PC-3 (cell line): ENCODE results near the gene MARK3. TPM values are rescaled to one million over a fixed set of nuclear protein-coding genes. Genes with fewer than 3 reads are reported as not detected.

ENCODE experiments used
- ATAC-seq: fragments of 200-7000 bp; cut with Tn5 transposase; 2 replicates; pipeline ENCODE4 v1.9.1; 2020; ENCODE audit warnings: mild to moderate bottlenecking, moderate library complexity
- BruUV-seq: library from RNA; stranded (reverse); fragments of 400-500 nt; replicated peaks from 2 replicates; lab custom pipeline; 2021; lab: Mats Ljungman, UMichigan
- CTCF ChIA-PET: fragments of 300-600 bp; sonication (Branson Sonifier 250); formaldehyde crosslinking; loops from one replicate; lab custom pipeline; 2022; ENCODE audit warnings: antibody characterized with exemption; lab: Charles Lee
- POLR2A ChIA-PET: fragments of 300-600 bp; sonication (Branson Sonifier 250); formaldehyde crosslinking; loops from one replicate; lab custom pipeline; 2022; ENCODE audit warnings: antibody characterized with exemption; ENCODE audit not compliant: unreplicated experiment; lab: Charles Lee
- DNase-seq: peaks from one replicate; pipeline ENCODE4 v3.0.0-alpha.2; 2015
- H2AFZ ChIP-seq: fragments of 300-600 bp; sonication (generic); 2 replicates; pipeline ENCODE4 v1.6.0; 2016; ENCODE audit warnings: antibody characterized with exemption, low read length
- H3F3A ChIP-seq: fragments of 300-600 bp; sonication (generic); one replicate; pipeline ENCODE4 v1.6.0; 2017; ENCODE audit warnings: antibody characterized with exemption, low read length, control low read depth, mild to moderate bottlenecking; ENCODE audit not compliant: unreplicated experiment
- H3K27ac ChIP-seq: fragments of 300-600 bp; sonication (generic); 2 replicates; pipeline ENCODE4 v1.5.1; 2016; ENCODE audit warnings: mild to moderate bottlenecking, low read length
- H3K27me3 ChIP-seq: fragments of 300-600 bp; sonication (generic); 2 replicates; pipeline ENCODE4 v1.6.1; 2016; ENCODE audit warnings: low read length, mixed read lengths
- H3K36me3 ChIP-seq: fragments of 300-600 bp; sonication (generic); 2 replicates; pipeline ENCODE4 v1.6.1; 2016; ENCODE audit warnings: low read depth, mixed run types, low read length, mixed read lengths
- H3K4me1 ChIP-seq: fragments of 300-600 bp; sonication (generic); 2 replicates; pipeline ENCODE4 v1.5.1; 2016; ENCODE audit warnings: low read length; ENCODE audit not compliant: insufficient read depth
- H3K4me2 ChIP-seq: fragments of 300-600 bp; sonication (generic); 2 replicates; pipeline ENCODE4 v1.6.0; 2016; ENCODE audit warnings: low read length
- H3K4me3 ChIP-seq: fragments of 300-600 bp; sonication (generic); 2 replicates; pipeline ENCODE4 v1.5.1; 2016; ENCODE audit warnings: mild to moderate bottlenecking, low read length, mixed read lengths
- H3K79me2 ChIP-seq: fragments of 300-600 bp; sonication (generic); 2 replicates; pipeline ENCODE4 v1.6.1; 2017; ENCODE audit warnings: low read length, mixed read lengths
- H3K9ac ChIP-seq: fragments of 300-600 bp; sonication (generic); 2 replicates; pipeline ENCODE4 v1.6.0; 2016; ENCODE audit warnings: mild to moderate bottlenecking, low read length
- H3K9me2 ChIP-seq: fragments of 300-600 bp; sonication (generic); replicated peaks from 2 replicates; pipeline ENCODE4 v1.6.1; 2016; ENCODE audit warnings: mixed run types, low read length, mixed read lengths
- H3K9me3 ChIP-seq: fragments of 300-600 bp; sonication (generic); 2 replicates; pipeline ENCODE4 v1.6.1; 2016; ENCODE audit warnings: low read length, mixed read lengths
- H4K20me1 ChIP-seq: fragments of 300-600 bp; sonication (generic); 2 replicates; pipeline ENCODE4 v1.6.1; 2016; ENCODE audit warnings: low read length, mixed read lengths
- EZH2 ChIP-seq: fragments of 300-600 bp; sonication (generic); IDR thresholded peaks from one replicate; pipeline ENCODE4 v1.6.1; 2017; ENCODE audit warnings: antibody characterized with exemption, mild to moderate bottlenecking, low read length; ENCODE audit not compliant: unreplicated experiment
- EZH2phosphoT487 ChIP-seq: fragments of 300-600 bp; sonication (generic); IDR thresholded peaks from 2 replicates; pipeline ENCODE4 v1.6.1; 2018; ENCODE audit warnings: mild to moderate bottlenecking, antibody characterized with exemption, low read length, borderline replicate concordance
- intact Hi-C: fragments of 100-400 bp; cut with micrococcal nuclease; formaldehyde crosslinking; loops from 2 replicates; pipeline ENCODE4 v1.9.0; 2023
- total RNA-seq: library from RNA; depleted of rRNA; stranded (reverse); fragments of >200 nt; gene quantifications from 2 replicates; pipeline ENCODE4 v1.2.3, GENCODE V29; 2014
- TF ChIP-seq, protein P1 (sequence below): fragments of 300-600 bp; sonication (generic); conservative IDR thresholded peaks from 2 replicates; pipeline ENCODE4 v1.5.1; 2017; ENCODE audit warnings: antibody characterized with exemption, low read depth, mild to moderate bottlenecking, low read length

The MARK3 gene
- total RNA-seq, 1 experiment from 2014 or later: 69.9 TPM

DNA sequence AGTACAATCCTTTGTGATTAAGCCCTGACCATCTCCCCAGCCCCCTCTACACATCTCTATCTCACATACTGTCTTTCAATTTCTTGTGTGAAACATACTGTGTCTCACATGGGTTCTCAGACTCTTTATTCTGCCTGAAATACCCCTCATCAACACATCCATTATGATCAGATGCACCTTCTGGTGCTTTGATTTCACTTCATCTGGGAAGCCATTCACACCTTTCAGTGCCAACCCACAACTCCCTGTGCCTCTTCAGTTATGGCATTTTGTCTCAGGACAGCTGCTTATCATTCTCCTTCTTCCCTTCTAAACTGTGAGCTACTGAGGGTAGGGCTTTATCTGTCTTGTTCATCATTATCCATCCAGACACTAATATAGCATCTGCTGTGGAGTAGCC is 78.6 kb downstream of the MARK3 start:
- Histone ChIP-seq H3K27ac (no peak overlapping the region), H3K4me3 (no peak overlapping the region), H3F3A (no peaks in the 10 kb centered on the region), H3K4me2 (no peak overlapping the region), H3K36me3 (peaks cover 49% of the 10 kb centered on the region), H3K27me3 (no peaks in the 10 kb centered on the region), H3K9me2 (no peaks in the 10 kb centered on the region), H3K79me2 (0 out of 2 replicates have a peak, but pooled peaks cover 3% of the 10 kb centered on the region), H3K4me1 (no peaks in the 10 kb centered on the region), H2AFZ (no peak overlapping the region), H3K9me3 (no peaks in the 10 kb centered on the region), H3K9ac (no peak overlapping the region), H4K20me1 (no peaks in the 10 kb centered on the region)
- BruUV-seq: no TSS peak
- DNase-seq (no peak), ATAC-seq (no peak)
- ChIA-PET POLR2A (no interaction called here), CTCF (no interaction called here)
- TF ChIP-seq EZH2phosphoT487 (no peak), EZH2 (no peak)
- TF ChIP-seq, protein P1, sequence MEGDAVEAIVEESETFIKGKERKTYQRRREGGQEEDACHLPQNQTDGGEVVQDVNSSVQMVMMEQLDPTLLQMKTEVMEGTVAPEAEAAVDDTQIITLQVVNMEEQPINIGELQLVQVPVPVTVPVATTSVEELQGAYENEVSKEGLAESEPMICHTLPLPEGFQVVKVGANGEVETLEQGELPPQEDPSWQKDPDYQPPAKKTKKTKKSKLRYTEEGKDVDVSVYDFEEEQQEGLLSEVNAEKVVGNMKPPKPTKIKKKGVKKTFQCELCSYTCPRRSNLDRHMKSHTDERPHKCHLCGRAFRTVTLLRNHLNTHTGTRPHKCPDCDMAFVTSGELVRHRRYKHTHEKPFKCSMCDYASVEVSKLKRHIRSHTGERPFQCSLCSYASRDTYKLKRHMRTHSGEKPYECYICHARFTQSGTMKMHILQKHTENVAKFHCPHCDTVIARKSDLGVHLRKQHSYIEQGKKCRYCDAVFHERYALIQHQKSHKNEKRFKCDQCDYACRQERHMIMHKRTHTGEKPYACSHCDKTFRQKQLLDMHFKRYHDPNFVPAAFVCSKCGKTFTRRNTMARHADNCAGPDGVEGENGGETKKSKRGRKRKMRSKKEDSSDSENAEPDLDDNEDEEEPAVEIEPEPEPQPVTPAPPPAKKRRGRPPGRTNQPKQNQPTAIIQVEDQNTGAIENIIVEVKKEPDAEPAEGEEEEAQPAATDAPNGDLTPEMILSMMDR: no peak
- intact Hi-C loops: no loop called here

DNA sequence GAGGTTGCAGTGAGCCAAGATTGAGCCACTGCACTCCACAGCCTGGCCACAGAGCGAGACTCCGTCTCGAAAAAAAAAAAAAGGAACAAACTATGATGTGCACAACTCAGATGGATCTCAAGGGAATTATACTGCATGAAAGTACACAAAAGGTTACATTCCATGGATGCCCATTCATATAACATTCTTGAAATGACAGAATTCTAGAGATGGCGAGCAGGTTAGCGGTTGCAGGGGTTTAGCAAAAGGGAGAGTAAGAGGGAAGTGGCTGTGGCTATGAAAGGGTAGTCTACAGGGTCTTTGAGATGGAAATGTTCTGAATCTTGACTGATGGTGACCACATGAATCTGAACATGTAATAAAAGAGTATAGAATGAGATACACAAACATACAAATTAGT is 87.7 kb downstream of the MARK3 start:
- intact Hi-C loops: no loop called here
- TF ChIP-seq, protein P1: no peak
- TF ChIP-seq EZH2phosphoT487: no peak
- no peak for TF ChIP-seq EZH2
- H3K9ac ChIP-seq: no peak overlapping the region
- no peak overlapping the region for H3K27ac ChIP-seq
- no peaks in the 10 kb centered on the region for H3K79me2 ChIP-seq
- DNase-seq: no peak
- ATAC-seq: no peak
- H3K9me2 ChIP-seq: no peaks in the 10 kb centered on the region
- CTCF ChIA-PET: no interaction called here
- no peaks in the 10 kb centered on the region for H4K20me1 ChIP-seq
- POLR2A ChIA-PET: no interaction called here
- H3K4me2 ChIP-seq: no peak overlapping the region
- no peaks in the 10 kb centered on the region for H3F3A ChIP-seq
- no peaks in the 10 kb centered on the region for H3K9me3 ChIP-seq
- peaks cover 48% of the 10 kb centered on the region for H3K36me3 ChIP-seq
- no TSS peak for BruUV-seq
- no peak overlapping the region for H3K4me3 ChIP-seq
- 0 out of 2 replicates have a peak, but pooled peaks cover 5% of the 10 kb centered on the region for H3K4me1 ChIP-seq
- no peaks in the 10 kb centered on the region for H3K27me3 ChIP-seq
- no peak overlapping the region for H2AFZ ChIP-seq

DNA sequence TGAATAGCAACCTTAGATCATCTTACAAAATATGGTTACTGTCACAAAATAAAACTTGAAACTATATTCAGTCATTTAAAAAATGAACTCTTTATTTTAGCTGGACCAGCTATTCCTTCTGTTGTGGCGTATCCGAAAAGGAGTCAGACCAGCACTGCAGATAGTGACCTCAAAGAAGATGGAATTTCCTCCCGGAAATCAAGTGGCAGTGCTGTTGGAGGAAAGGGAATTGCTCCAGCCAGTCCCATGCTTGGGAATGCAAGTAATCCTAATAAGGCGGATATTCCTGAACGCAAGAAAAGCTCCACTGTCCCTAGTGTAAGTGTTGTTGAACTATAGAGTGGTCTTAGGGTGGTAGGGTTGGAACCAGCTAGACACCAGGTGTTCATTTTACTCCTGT is 89.7 kb downstream of the MARK3 start:
- Histone ChIP-seq H3K9me3 (no peaks in the 10 kb centered on the region), H3F3A (no peaks in the 10 kb centered on the region), H3K79me2 (no peaks in the 10 kb centered on the region), H3K9ac (no peak overlapping the region), H3K27me3 (no peaks in the 10 kb centered on the region), H4K20me1 (no peaks in the 10 kb centered on the region), H3K4me2 (no peak overlapping the region), H3K4me1 (0 out of 2 replicates have a peak, but pooled peaks cover 5% of the 10 kb centered on the region), H3K4me3 (no peak overlapping the region), H3K27ac (no peak overlapping the region), H3K36me3 (peaks cover 41% of the 10 kb centered on the region), H3K9me2 (no peaks in the 10 kb centered on the region), H2AFZ (no peak overlapping the region)
- intact Hi-C loops: no loop called here
- CTCF ChIA-PET: no interaction called here
- ATAC-seq (no peak), DNase-seq (no peak)
- TF ChIP-seq EZH2phosphoT487 (no peak), EZH2 (no peak)
- TF ChIP-seq, protein P1: no peak
- no TSS peak for BruUV-seq
- POLR2A ChIA-PET: no interaction called here
